Germinal center (tissue), 1 donor: ENCODE data around the gene ZNF576.
"Not testable (repeated sequence)": the region's sequence is repeated elsewhere in the genome, so short reads cannot be mapped to it uniquely, and the experiment has no call there.

ENCODE experiments used
- DNase-seq: peaks from one replicate; pipeline ENCODE4 v3.0.0; 2012; ENCODE audit warnings: mixed read lengths, low spot score

ZNF576 gene

DNA sequence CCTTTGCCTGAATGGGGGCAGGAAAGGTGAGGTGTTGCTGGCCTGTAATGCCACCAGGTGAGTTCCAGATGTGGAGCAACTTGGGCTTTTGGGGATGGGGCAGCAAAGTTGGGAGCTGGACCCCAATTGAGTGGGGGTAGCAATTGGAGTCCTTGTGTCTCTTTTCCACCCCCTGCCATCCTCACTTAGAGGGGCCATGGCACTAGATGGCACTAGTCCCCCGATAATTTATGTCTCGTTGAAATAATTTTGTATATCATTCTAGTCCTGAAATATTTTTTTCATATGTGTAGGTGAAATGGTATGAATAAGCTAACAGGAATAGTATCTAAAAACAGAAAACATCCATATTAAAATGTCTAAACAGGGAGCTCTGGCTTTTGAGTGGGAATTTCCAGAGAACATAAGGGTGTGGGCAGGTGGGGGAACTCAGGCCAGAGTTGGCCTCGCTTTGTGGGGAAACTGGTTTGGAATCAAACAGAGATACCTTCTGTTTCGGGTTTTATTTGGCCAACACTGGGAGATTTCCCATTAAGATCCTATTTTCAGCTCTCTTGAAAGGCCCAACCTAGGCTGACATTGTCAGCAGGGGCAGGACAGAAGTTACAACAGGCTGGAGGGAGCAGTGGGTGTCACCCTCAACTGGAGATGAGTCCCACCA, 3.4 kb downstream of the ZNF576 start:
- no peak for DNase-seq

DNA sequence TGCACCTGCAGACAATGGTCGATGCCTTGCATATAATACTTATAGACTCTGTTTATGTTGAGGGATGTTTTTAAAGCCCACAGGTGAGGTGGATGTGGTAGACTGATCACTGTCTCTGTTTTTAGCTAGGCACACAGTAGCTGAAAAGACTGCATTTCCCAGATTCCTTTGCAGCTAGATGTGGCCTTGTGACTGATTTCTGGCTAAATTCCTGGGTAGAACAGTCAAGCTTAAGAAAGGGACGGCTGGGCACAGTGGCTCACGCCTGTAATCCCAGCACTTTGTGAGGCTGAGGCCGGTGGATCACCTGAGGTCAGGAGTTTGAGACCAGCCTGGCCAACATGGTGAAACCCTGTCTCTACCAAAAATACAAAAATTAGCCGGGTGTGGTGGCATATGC, 3.9 kb downstream of the ZNF576 start:
- not testable (repeated sequence) for DNase-seq

DNA sequence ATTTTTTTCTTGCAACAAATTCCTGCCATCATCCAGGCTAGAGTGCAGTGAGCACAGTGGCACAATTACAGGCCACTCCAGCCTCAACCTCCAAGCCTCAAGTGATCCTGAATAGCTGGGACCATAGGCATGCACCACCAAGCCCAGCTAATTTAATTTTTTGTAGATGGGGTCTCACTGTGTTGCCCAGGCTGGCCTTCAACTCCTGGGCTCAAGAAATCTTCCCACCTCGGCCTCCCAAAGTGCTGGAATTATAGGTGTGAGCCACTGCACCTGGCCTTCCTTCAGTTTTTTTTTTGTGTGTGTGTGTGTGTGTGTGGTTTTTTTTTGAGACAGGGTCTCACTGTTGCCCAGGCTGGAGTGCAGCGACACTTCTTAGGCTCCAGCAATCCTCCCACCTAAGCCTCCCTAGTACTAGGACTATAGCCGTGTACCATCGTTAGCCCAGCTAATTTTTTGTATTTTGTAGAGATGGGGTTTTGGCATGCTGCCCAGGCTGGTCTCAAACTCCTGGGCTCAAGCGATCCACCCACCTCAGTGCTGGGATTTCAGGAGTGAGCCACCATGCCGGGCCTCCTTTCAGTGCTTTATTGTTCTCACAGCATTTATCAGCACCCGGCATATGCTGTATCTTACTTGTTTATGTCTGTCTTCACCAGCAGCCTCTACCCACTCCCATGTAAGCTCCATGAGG, 9.6 kb downstream of the ZNF576 start:
- no peak for DNase-seq

DNA sequence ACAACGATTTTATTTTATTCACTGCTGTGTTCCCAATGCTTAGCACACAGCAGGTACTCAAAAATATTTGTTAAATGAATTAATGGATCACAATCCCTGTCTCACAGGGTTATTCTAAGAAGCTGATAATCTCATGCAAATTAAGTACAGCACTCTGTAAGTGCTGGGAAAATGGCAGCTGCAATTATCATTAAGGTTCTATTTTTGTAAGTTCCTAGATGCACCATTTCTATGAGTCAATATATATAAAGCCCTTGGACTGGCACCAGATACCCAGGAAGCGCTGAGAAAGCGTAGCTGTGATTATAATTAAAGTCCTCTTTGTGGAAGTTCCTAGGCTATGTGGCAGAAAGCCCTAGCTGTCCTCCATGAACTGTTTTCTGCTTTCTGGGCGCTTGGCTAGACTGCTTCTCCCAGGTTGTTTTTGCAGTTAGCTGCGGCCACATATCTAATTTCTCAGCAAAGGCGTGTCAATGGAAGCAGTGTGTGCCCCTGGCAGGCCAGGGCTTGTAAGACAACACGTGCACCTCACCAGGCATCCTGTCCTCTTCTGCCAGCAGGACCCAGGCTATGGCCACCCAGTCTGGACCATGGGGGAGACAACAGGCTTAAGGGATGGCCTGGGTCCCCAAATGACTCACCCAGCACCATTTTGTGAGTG, 10.3 kb downstream of the ZNF576 start:
- no peak for DNase-seq

DNA sequence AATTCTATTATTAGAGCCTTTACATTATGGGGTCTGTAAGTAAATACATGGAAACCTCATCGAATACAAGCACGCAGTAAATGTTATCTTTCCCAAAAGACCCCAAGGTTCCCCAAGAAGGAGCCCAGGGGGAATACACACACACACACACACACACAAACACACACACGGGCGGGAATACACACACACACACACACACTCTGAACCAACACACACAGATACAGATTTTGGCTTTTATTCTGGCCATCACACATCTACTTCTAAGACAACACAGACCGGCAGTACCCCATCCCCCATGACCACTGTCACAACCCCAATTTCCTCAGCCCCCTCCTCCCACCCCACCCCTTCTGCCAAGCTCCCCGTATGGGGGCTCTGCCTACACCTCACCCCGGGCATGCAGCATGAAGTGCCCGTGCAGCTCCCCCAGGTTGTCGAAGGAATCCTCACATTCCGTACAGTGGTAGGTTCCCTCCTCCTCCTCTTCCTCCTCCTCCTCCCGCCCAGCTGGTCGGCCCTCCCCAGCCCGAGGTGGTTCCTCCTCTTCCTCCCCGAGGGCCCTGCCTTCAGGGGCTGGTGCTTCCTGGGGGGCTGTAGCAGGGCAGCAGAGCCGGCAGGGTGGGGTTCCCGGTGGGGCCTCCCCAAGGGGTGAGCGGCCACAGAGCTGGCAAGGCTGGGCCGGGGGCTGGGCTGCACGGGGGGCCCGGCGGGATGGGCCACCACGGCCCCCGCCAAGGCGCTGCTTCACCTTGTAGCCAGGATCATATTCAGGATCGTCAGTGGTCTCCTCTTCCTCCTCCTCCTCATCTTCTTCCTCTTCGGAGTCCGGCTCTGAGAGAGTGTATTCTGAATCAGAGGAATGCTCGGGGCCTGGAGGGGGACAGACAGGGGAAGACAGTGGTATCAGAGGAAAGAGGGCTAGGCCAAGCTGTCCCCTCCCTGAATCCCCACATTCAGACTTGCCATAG, 11.1 kb downstream of the ZNF576 start:
- no peak for DNase-seq

DNA sequence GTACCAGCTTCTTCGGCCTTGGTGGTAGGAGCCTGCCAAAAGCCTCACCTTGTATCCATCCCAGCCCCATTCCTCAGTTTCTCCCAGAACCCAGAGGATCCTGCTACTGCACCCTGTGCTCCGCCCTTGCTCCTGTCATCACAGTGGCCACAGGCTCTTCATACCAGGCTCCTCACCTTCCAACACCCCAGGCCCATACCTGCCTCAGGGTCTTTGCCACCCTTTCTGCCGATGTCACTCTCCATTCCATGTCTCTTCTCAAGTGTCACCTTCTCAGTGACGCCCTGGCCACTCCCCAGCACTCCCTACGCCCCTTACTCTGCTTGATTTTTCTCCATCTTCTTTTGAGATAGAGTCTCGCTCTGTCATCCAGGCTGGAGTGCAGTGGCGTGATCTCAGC, 13.5 kb downstream of the ZNF576 start:
- no peak for DNase-seq

DNA sequence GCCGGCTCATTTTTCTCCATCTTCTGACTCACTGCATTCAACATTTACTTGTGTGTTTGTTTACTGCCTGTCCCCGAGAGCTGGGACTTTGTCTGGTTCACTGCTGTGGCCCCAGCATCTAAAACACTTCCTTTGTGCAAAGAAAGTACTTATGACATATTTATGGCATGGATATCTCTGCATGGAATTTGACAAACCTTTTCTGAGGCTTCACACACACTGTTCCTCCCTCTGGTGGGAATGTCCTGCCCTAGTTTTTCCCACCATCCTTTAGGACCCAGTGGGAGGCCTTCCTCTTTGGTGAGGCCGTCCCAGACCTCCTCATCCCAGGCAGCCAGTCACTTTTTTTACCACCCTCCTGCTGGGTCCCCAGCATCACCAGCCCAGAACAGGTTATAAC, 14.1 kb downstream of the ZNF576 start:
- no peak for DNase-seq

DNA sequence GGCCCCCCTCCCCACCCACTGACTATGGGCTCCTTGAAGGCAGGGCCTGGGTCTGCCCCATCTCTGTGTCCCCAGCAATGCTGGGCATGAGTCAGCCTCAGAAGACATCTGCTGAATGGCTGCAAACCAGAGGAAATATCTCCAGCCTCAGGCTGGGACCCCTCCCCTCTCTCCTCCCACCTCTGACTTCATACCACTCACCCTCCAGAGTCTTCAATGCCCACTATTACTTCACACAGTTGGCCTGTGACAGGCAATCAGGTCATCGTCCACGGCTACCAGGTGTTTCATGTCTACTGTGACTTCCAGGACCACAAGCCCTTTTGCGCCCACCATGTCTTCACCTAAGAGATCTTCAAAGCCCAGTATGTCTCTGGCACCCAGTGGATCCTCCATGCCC, 15.4 kb downstream of the ZNF576 start, which contains the start of gene SRRM5:
Gene SRRM5 (plus strand): TSS at position 301 of the 400 bp plus-strand sequence. CDS start 34 bp downstream, at position 335.
- DNase-seq = no peak

DNA sequence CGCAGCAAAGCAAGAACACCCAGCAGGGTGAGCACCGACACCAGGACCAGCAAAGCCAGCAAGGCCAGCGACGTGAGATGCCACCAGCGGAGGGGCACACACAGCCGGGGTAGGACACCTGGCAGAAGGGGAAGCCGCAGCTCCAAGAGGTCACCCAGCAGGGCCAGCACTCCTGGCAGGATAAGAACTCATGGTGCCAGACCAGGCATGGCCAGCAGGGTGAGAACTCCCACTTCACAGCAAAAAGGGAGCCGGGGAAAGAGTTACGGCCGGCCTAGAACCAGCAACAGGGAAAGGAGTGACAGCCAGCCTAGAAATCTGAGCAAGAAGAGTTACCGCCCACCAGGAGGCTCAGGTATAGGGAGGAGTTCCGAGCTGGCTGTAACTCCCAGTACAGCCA, 16.0 kb downstream of the ZNF576 start:
- no peak for DNase-seq

DNA sequence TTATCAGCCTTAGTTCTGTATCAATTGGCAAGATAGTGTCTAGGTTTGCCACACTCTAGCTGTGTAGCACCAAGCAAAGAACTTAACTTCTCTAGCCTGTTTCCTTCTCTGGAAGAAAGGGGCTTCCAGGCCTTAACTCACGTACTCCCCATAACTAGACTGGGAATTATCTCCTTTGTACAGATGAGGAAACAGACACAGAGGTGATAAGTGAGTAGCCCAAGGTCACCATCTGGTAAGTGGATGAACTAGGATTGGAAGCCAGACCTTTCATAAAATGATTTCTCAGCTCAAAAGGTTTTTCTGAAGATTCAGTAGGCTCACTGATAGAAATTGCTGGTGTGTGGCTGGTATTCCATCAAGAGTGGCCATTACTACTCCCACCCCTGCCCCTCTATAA, 19.9 kb downstream of the ZNF576 start:
- no peak for DNase-seq

DNA sequence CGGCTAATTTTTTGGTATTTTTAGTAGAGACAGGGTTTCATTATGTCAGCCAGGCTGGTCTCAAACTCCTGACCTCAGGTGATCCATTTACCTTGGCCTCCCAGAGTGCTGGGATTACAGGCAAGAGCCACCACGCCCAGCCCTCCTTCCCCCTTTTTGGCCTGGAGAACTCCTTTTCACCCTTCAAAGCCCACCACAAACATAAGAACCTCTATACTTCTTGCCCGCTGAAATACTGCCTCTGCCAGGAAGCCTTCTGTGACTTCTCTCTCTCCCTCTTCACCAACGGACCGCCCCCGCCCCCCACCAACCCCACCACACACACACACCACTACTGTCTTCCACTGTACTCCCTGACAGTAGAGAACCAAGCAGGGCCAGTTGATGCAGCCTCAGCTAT, 20.6 kb downstream of the ZNF576 start:
- no peak for DNase-seq

DNA sequence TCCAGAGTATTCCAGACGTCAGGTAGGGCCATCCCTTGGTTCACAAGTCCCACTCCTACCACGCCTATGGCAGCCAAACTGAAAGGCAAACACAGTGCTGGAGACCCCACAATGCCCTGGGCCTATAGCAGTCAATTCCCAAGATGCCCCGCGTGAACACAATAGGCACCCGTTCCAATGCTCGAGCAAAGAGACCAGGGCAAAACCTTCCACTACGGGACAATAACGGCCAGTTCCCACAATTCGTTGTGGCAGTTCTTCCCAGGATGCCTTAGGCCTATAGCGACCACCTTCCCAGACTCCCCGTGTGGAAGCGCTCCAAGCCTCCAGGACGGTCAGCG, 22.5 kb downstream of the ZNF576 start:
- DNase-seq = peak; percentile 66

DNA sequence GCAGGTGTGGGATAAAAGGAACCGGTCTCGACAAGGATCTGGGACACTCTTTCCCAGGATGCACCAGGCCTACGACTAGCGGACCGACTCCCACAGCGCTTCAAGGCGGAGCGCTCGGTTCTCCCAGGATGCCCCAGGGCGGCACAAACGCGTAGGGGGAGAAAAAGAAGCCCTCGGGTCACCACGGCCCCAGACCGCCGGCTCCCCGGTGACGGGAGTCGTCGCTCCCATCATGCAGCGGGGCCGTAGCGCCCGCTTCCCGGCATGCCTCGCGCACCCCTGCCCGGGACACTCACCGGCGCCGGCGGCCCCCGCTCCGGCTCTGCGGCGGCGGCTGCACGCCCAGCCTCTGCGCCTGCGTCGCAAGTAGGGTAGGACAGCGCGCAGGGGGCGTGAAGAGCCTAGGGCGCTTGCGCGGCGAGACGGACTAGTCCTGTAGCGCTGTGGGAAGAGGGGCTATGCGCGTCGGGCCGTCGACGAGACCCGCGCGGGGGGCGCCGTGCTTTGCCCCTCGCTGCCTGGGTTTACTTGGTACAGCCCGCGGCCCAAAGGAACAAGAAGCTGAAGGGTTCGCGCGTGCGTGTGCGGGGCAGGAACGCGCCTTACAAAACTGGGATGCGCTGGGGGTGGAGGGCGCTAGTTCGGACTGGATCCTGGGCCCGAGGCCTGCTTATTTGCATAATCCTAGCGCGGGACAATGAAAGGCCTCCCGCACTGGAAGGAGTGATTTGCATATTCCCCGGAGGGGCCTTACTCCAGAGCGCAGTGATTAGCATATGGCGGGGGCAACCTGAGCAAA, 23.1 kb downstream of the ZNF576 start, which contains the start of gene ZNF428:
Gene ZNF428 (minus strand): TSS at position 368 of the 799 bp plus-strand sequence. CDS start 5,325 bp downstream, outside the sequence.
- peak; percentile 92 for DNase-seq

DNA sequence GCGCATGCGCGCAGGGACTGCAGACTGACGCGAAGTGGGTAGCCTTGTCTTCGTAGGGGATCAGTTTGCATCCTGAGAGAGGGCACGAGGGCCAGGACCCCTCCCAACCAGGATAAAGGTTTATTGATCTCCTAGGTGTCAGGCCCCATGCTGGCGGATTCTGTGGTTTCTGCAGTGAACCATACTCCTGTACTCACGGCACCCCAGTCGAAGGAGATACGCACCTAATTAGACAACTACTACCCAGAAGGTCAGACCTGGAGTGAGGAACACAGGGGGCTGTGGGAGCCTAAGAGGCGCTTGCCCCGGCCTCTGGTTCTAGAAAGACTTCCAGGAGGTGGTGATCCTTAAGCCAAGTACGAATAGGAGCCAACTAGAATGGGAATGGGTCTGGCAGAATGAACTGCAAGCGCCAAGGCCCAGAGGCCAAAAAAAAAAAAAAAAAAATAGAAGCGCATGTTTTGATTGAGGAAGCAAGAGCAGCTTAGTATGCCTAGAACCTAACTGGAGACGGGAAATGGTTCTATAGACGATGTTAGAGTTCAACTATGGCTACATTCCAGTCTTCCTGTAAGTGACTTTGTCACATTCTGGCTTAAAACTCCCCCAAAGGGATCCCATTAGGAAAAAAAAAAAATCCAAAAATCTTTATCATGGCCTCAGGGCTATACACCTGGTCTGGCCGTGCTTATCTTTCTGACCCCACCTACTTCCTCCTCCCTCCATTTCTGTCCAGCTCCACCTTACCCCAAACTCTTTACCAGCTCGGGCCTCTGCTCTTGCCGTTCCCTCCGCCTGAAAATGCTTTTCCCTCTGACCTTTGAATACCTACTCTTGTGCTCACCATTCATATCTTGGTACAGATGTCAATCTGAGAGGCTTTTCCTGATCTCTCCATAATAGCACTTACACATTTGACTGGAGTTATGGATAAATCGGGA, 23.9 kb downstream of the ZNF576 start:
- DNase-seq = no peak

DNA sequence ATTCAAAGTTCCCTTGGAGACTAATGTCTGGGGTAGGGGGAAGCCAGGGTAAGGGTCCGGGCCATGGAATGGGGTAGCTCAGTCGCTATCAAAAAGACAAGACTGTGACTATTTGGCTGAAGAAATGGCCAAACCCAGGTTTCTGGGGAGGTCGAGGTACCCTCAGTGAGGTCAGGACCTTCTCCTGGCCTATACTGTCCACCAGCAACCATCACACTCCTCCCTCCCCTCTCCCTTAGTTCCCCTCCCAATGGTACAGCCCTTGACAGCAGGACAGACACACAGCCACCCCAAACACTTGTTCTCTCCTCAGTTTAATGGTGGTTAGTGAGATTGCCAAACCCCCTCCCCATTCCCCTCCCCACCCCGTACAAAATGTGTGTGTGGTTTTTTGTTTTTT, 25.7 kb downstream of the ZNF576 start:
- no peak for DNase-seq

DNA sequence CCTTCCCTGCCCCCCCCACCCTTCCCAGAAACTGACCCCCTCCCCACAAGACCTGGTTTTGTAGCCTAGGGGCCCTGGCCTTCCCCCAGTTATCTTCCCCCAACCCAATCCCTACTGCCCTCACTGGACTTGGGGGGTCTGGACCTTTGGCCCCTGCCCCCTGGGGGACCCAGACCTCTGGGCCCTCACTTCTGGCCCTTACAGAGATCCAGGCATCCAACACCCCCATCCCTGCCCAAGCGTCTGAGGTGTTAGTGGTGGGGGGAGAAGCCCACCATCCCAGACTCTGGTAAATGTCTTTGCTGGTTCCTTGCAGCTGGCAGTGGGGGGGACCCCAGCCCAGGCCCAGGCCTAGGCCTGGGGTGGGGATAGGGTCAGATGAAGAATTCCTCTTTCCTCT, 26.6 kb downstream of the ZNF576 start:
- no peak for DNase-seq

DNA sequence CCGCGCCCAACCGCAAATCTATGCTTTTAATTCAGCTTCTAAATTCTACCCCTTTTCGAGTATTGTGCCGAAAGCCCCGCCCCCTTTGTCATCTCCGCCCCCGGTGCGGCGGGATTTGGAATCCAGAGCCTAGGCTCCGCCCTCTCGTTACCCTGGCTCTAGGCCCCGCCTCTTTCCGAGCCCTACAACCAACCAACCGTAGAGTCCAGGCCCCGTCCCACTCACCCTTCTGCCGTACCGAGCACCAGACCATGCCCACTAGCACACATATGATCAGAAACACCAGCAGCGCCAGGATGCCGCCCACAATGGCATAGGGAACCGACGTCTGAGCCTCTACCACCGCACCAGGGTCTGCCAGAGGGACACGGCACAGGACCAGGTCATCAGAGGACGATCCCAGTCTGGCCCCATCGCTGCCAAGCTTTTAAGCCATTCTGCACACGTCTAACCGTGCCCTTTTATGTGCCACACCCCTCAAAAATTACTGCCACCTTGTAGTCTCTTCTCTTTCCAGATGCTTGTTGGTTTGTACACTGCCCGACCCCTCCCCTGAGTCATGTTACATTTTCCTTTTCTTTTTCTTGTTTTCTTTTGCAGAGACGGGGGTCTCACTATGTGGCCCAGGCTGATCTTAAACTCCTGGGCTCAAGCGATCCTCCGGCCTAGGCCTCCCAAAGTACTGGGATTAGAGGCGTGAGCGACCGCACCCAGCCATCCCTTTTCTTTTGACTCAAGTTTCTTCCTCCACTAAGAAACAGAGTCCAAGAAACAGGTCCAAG, 27.7 kb downstream of the ZNF576 start:
- no peak for DNase-seq

DNA sequence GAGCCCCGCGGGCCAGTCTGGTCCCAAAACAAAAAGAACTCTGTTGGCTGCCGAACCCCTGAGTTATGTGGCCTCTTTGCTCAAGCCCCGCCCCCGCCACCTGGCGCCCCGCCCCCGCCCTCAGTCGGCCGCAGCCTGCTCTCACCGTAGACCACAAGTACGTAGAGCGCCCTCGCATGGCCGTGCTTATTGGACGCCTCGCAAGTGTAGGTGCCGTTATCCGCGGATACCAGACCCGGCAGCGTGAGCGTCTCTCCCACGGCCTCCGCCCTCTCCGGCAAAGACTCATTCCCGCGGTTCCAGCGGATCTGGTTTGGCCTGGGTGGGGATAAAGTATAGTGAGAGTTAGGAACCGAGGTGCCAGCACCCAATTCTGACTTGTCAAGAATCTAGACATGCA, 28.5 kb downstream of the ZNF576 start:
- DNase-seq = peak; percentile 90

DNA sequence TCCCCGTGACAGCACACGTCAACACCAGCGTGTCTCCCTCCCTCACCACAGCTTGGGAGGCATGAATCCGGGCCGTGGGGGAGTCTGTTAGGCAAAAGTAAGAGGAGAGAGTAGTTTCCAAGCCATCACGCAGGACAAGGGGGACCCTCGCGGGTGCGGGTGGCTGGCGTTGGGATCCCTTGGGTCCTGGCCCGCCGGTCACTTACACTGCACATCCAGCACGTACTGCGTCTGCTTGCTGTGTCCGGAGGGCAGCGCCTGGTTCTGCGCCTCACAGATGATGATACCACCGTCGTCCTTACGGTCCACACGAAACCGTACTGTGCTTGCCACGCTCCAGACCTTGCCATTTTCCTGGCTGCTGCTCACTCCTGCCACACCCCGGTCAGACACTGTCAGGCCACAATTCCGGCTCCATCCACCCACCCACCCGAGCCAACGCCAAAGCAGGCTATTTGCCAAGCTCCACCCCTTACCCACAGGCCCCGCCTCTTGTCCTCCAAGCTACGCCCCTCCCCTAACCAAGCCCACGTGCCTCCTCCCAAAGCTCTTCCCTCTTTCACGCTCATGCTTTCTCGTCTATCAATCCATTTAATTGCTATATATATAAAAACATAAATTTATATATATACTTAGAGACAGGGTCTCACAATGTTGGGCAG, 29.7 kb downstream of the ZNF576 start:
- DNase-seq = peak; percentile 34
